ENCODE measurements around the gene BPGM.

Gene BPGM

DNA sequence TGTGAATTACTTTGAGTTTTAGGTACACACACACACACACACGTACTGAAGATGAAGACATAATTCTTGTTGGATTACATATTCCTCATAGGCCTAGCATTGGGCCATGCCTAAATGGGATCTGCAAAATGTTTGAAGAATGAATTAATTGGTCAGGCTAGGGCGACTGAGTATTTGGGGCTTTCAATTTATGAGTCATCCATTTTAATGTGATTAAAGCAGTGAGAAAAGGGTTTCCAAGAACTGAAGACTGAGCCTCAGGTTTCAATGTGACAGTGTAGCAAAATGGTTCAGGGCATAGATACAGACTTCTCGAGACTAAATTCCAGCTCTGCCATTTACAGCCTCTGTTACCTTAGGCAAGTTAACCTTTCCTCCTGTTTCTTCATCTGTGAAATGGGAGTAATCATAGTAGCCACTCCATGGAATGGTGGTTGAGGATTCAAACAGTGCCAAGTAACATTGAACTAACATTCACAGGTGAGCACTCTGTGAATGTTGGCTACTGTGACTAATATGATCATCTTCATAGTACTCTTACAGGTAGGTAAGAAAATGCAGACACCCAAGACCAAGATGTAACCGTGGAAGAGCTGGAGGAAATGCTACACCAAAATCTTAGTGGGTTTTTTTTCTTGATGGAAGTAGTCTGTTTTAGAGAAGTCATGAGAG is 7.6 kb downstream of the BPGM start:
- TF ChIP-seq, protein P1, sequence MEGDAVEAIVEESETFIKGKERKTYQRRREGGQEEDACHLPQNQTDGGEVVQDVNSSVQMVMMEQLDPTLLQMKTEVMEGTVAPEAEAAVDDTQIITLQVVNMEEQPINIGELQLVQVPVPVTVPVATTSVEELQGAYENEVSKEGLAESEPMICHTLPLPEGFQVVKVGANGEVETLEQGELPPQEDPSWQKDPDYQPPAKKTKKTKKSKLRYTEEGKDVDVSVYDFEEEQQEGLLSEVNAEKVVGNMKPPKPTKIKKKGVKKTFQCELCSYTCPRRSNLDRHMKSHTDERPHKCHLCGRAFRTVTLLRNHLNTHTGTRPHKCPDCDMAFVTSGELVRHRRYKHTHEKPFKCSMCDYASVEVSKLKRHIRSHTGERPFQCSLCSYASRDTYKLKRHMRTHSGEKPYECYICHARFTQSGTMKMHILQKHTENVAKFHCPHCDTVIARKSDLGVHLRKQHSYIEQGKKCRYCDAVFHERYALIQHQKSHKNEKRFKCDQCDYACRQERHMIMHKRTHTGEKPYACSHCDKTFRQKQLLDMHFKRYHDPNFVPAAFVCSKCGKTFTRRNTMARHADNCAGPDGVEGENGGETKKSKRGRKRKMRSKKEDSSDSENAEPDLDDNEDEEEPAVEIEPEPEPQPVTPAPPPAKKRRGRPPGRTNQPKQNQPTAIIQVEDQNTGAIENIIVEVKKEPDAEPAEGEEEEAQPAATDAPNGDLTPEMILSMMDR (IDR thresholded peaks at IDR 0.05; ENCODE audit: low read length), result no peak
- no peak for TF ChIP-seq EZH2 (IDR thresholded peaks at IDR 0.05; ENCODE audit: borderline replicate concordance, low read length)
- peaks cover 3% of the 10 kb centered on the region; the same call in 1 of the 2 replicates for H3K9me3 ChIP-seq (ENCODE audit: low read length)
- H3K9me2 ChIP-seq (ENCODE audit: low read depth, low read length), result no peaks in the 10 kb centered on the region
- H3F3A ChIP-seq (ENCODE audit: insufficient read depth, low read length), result no peaks in the 10 kb centered on the region
- H3K27ac ChIP-seq (ENCODE audit: low read depth, low read length, poor library complexity, severe bottlenecking), result no peak overlapping the region
- H3K79me2 ChIP-seq (ENCODE audit: insufficient read depth, low read length), result no peaks in the 10 kb centered on the region
- H3K4me1 ChIP-seq (ENCODE audit: insufficient read depth, low read length, severe bottlenecking), result peaks cover 22% of the 10 kb centered on the region
- no peaks in the 10 kb centered on the region for H3K36me3 ChIP-seq (ENCODE audit: insufficient read depth, low read length)
- no peaks in the 10 kb centered on the region for H3K27me3 ChIP-seq (ENCODE audit: insufficient read depth, low read length)
- no peak overlapping the region for H3K9ac ChIP-seq (ENCODE audit: low read length)
- H3K4me2 ChIP-seq (ENCODE audit: low read length), result no peak overlapping the region
- H2AFZ ChIP-seq (ENCODE audit: low read length), result no peak overlapping the region
- no peaks in the 10 kb centered on the region for H4K20me1 ChIP-seq (ENCODE audit: insufficient read depth, low read length)
- H3K4me3 ChIP-seq (ENCODE audit: low read depth, low read length, poor library complexity, severe bottlenecking), result no peak overlapping the region

DNA sequence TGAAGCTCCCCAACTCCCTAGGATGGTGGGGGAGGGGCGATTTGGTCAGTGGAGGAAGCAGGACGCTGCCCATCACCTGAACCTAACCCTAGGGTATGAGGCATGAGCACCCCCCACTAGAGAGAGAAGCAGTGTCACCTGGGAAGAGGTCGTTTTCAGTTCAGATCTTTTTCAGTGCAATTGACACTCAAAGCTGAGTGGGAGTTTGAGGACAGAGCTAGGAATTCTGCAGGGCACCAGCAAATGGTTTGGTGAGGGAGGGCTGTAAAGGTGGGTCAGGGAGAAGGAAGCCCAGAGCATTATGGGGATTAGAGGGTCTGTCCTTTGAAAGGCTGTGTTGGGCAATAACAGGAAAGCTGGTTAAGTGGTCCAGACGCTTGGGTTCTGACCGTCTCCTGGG is 10.9 kb downstream of the BPGM start:
- no peak overlapping the region for H3K9ac ChIP-seq (ENCODE audit: low read length)
- no peak overlapping the region for H3K4me2 ChIP-seq (ENCODE audit: low read length)
- TF ChIP-seq, protein P1 (IDR thresholded peaks at IDR 0.05; ENCODE audit: low read length), result no peak
- H3K4me3 ChIP-seq (ENCODE audit: low read depth, low read length, poor library complexity, severe bottlenecking), result no peak overlapping the region
- H3K36me3 ChIP-seq (ENCODE audit: insufficient read depth, low read length), result no peaks in the 10 kb centered on the region
- H2AFZ ChIP-seq (ENCODE audit: low read length), result no peak overlapping the region
- no peaks in the 10 kb centered on the region for H4K20me1 ChIP-seq (ENCODE audit: insufficient read depth, low read length)
- peaks cover 3% of the 10 kb centered on the region; the same call in 1 of the 2 replicates for H3K9me3 ChIP-seq (ENCODE audit: low read length)
- H3K27me3 ChIP-seq (ENCODE audit: insufficient read depth, low read length), result no peaks in the 10 kb centered on the region
- no peak overlapping the region for H3K27ac ChIP-seq (ENCODE audit: low read depth, low read length, poor library complexity, severe bottlenecking)
- H3F3A ChIP-seq (ENCODE audit: insufficient read depth, low read length), result no peaks in the 10 kb centered on the region
- H3K9me2 ChIP-seq (ENCODE audit: low read depth, low read length), result no peaks in the 10 kb centered on the region
- H3K4me1 ChIP-seq (ENCODE audit: insufficient read depth, low read length, severe bottlenecking), result no peaks in the 10 kb centered on the region
- H3K79me2 ChIP-seq (ENCODE audit: insufficient read depth, low read length), result no peaks in the 10 kb centered on the region

DNA sequence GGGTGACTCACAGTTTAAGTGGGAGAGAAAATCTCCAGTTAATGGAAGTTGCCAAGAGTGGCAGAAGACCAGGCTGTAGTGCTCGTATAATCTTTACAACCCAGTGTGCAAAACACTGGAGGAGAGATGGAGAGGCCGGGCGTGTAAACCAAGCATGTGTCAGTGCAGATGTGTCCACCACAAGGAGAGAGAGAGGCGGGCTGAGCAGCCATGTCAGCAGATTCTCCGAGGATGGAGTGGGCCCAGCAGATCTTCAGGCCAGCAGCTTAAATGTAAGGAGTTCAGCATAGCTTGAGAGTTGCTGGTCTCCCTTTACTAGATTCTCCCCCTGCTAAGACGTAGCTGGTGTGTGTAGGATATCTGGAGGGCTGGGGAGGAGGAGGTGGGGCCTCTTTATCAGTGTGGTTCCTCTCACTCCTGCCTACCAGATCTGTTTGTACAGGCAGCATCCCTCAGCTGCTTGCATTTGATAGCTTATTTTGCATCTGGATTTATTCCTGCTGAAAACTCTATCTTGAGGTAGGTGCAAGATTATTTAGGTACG is 13.7 kb downstream of the BPGM start:
- Histone ChIP-seq H3K36me3 (ENCODE audit: insufficient read depth, low read length) (no peaks in the 10 kb centered on the region), H3K9me2 (ENCODE audit: low read depth, low read length) (no peaks in the 10 kb centered on the region), H3K4me2 (ENCODE audit: low read length) (no peak overlapping the region), H3K9me3 (ENCODE audit: low read length) (peaks cover 3% of the 10 kb centered on the region; the same call in 1 of the 2 replicates), H3F3A (ENCODE audit: insufficient read depth, low read length) (no peaks in the 10 kb centered on the region), H3K79me2 (ENCODE audit: insufficient read depth, low read length) (no peaks in the 10 kb centered on the region), H3K4me3 (ENCODE audit: low read depth, low read length, poor library complexity, severe bottlenecking) (no peak overlapping the region), H4K20me1 (ENCODE audit: insufficient read depth, low read length) (no peaks in the 10 kb centered on the region), H3K4me1 (ENCODE audit: insufficient read depth, low read length, severe bottlenecking) (no peaks in the 10 kb centered on the region), H3K27ac (ENCODE audit: low read depth, low read length, poor library complexity, severe bottlenecking) (no peak overlapping the region), H3K27me3 (ENCODE audit: insufficient read depth, low read length) (no peaks in the 10 kb centered on the region), H2AFZ (ENCODE audit: low read length) (no peak overlapping the region), H3K9ac (ENCODE audit: low read length) (no peak overlapping the region)
- no peak for TF ChIP-seq EZH2 (IDR thresholded peaks at IDR 0.05; ENCODE audit: borderline replicate concordance, low read length)
- TF ChIP-seq, protein P1 (IDR thresholded peaks at IDR 0.05; ENCODE audit: low read length), result no peak
